PC-9 (cell line): ENCODE measurements around the gene CDC42BPA.
A peak's percentile ranks its signal among the peaks of the same experiment; 100 is the strongest.

Experiments
- CTCF ChIP-seq: fragments of 200-600 bp; sonication (generic); conservative IDR thresholded peaks from 2 replicates; pipeline ENCODE4 v1.6.1; 2017; ENCODE audit warnings: mixed run types, antibody characterized with exemption, mild to moderate bottlenecking, moderate library complexity
- EZH2 ChIP-seq: fragments of 200-600 bp; sonication (generic); IDR thresholded peaks from 2 replicates; pipeline ENCODE4 v1.8.0; 2017; ENCODE audit warnings: antibody characterized with exemption, low read depth

GRCh38 chr1:227317523-227318015, 723 bp downstream of the CDC42BPA start:
- TF ChIP-seq CTCF (peak; percentile 21; the same call in 1 of the 2 replicates), EZH2 (no peak)
